ENCODE data around the gene OR52B6.
"Not testable (repeated sequence)": the region's sequence is repeated elsewhere in the genome, so short reads cannot be mapped to it uniquely, and the experiment has no call there.

The OR52B6 gene, protein sequence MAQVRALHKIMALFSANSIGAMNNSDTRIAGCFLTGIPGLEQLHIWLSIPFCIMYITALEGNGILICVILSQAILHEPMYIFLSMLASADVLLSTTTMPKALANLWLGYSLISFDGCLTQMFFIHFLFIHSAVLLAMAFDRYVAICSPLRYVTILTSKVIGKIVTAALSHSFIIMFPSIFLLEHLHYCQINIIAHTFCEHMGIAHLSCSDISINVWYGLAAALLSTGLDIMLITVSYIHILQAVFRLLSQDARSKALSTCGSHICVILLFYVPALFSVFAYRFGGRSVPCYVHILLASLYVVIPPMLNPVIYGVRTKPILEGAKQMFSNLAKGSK

GRCh38 chr11:5580577-5580976, at the start of gene OR52B6:
OR52B6 (plus strand) TSS chr11:5580877; CDS start chr11:5580877, 0 bp downstream.
- no peak for DNase-seq

GRCh38 chr11:5531053-5531831, 49.4 kb upstream of the OR52B6 start:
- no peak for DNase-seq

DNA sequence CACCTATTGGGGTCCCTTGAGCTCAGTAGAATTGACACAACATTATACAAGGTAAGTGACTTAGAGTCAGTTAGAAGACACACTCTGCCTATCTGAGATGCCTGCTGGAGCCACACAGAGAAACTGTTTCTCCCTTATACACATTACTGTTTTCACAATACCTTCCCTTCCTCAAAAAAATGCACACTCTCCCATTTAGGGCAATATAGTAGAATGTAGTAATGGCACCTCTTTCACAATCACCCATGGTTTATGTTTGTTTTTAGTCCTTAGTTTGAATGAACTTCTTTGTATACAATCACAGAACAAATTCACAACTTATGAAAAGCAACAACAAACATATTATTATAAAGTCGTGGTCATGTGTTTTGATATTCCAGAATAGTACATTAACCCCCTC, 46.6 kb upstream of the OR52B6 start:
- no peak for DNase-seq

- DNase-seq, result no peak
Observed at GRCh38 chr11:5536482-5536881, 44.2 kb upstream of the OR52B6 start.

GRCh38 chr11:5541427-5541826, 39.2 kb upstream of the OR52B6 start:
- DNase-seq, result no peak

GRCh38 chr11:5546457-5546856, 34.2 kb upstream of the OR52B6 start:
- no peak for DNase-seq

DNA sequence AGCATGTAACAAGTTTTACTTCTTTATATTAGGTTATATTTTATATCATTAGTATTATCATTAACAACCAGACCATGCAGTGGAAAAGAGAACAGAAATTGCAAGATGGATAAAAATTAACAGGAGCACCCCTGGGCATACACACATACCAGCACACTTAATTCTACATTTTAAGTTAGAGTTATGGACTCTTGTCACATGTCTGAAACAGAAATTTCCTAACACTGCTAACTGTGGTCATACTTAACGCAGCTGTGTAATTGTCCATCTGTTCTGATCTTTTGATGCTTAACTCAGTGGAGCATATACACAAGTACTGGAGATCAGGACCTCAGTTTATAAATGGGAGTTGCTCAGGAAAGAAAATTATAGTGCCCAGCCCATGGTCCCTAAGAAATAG, 32.7 kb upstream of the OR52B6 start:
- DNase-seq, result no peak

DNA sequence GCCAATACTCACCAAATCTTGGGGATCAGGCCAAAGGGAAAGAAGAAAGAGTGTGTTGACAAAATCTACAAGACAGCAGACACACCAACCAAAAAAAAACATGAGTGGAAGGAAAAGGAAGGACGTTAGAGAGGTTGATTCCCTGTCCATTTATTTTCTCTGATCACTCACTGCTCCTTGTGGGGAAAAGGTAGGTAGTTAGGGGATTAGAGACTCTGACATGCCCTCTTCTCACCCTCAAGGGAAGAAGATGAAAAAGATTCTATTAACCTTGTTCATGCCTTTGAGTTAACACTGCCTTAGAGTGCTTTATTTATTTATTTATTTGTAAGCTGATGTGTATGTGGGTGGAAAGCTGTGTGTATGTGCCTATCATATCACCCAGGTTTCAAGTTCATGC, 32.2 kb upstream of the OR52B6 start, which contains the start of gene OR52H1:
TSS of gene OR52H1 (minus strand) at position 101 of the 400 bp plus-strand sequence. CDS start 3,035 bp downstream, outside the sequence.
- no peak for DNase-seq

GRCh38 chr11:5550440-5551095, 30.1 kb upstream of the OR52B6 start:
- DNase-seq, result no peak

DNA sequence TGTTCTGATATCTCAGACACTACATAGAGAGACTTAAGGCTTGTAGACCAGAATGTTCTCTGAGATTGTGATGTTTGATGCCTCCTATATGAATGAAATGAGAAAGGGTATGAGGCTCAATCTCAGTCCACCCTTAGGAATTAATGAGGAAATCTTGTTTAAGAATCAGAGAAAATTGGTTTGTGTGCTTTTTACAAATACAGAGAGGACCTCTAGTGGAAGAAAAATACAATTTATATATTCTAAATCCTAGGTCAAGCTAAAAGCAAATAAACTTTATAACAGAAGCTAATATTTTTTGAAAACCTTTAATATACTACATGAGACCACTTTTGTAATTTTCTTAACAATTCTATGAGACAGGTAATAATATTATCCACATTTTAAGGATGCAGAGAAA, 27.3 kb upstream of the OR52B6 start:
- DNase-seq, result peak; percentile 30 to 38

DNA sequence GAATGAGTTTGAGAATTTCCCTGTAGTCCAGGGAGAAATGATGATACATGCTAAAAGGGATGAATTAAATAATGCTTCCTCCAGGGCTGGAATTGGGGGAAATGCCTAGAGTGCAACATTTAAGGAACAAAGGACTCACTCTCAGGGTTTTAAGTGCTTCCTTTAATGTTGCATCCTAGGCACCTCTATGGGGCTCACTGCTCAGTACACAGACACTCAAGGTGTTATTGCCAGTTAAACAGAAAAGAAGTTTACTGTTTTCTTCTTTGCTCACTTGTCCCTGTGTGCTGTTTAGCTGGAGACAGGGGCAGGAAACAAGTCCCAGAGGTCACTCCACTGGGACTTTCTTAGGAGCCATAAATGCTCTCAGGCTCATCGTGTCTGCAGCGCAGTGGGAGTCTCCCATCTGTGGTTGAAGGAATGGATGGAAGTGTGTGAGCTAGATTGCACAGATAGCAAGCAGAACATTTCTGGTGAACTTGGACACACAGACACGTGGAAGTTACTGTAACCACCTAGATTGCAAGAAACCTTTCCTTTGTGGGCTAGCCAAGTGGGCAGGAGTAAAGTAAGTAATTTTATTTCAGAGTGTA, 24.0 kb upstream of the OR52B6 start:
- no peak for DNase-seq

DNA sequence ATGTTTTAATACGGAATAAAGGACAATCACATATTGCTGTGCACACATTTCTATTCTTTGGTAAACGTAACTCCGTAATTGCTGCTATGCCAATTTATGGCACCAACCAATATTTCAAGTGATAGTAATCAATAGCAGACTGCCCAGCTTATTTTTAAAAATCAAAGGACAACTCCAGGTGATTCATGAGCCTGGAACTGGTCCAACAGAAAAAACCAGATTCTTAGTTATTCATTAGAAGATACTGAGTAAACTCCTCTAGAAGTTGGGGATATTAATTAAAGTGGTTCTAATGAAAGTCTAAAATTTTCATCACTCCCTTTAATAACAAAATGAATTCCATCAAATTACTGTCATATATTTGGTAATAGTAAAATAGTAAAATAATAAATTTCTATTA, 22.9 kb upstream of the OR52B6 start:
- DNase-seq, result no peak

- DNase-seq, result peak; percentile 26 to 35
Observed at GRCh38 chr11:5564259-5565019, 16.2 kb upstream of the OR52B6 start.

DNA sequence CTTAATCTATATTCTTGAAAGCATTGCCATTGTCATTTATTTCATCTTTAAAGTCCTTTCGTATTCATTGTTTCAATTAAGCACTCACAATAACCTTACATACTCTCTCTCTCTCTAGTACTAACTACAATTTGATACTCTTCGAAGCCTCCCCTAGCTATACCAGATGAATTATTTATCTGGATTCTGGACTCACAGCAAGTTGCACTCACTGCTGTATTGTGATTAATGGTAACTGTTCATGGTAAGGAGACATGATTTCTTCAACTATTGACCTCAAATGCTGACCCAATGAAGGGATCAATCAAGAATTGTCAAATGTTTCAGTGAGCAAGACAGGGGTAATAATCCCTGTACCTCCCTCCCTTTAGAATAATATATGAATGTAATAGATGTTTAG, 6.0 kb upstream of the OR52B6 start:
- no peak for DNase-seq

- DNase-seq, result no peak
Observed at GRCh38 chr11:5575152-5575551, 5.5 kb upstream of the OR52B6 start.

DNA sequence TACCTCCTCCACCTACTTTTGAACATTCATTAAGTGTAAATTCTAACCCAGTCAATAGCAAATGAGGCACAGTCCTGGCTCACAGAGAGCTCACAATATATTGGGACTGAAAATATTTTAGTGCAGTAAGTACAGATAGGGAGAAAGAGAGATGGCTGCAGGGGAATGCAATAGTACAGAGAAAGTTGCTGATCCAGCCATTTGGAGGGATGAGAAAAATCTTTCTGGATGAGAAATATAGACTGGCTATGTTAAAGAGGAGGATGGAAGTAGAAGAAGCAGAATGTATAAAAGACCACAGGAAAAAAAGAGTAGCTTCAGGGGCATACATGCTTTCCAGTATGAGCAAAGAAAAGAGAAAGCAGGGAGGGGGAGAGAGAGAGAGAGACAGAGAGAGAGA, 3.6 kb upstream of the OR52B6 start:
- no peak for DNase-seq

- DNase-seq, result no peak
Observed at GRCh38 chr11:5581014-5581413, 337 bp downstream of the OR52B6 start.

GRCh38 chr11:5584458-5584857, 3.8 kb downstream of the OR52B6 start:
- DNase-seq, result not testable (repeated sequence)

DNA sequence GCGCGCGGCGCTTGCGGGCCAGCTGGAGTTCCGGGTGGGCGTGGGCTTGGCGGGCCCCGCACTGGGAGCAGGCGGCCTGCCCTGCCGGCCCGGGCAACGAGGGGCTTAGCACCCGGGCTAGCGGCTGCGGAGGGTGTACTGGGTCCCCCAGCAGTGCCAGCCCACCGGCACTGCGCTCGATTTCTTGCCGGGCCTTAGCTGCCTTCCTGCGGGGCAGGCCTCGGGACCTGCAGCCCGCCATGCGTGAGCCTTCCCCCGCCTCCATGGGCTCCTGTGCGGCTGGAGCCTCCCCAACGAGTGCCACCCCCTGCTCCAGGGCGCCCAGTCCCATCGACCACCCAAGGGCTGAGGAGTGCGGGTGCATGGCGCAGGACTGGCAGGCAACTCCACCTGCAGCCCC, 9.2 kb downstream of the OR52B6 start:
- not testable (repeated sequence) for DNase-seq

DNA sequence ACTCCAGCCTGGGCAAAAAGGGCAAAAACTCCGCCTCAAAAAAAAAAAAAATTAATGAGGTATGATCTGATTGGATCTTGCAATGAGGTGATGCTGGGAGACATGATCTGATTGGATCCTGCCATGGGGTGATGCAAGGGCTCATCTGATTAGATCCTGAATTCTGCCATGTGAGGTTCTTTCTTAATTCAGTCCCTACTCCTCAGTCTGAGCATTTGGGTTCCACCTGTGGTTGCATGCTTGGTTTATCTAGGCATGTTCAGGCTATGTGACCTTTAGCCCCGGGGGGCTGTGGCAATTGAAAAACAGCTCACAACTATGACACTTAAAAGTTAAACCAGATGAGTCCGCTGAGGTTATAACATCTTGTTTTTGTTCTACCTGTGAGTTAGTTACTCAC, 10.9 kb downstream of the OR52B6 start:
- no peak for DNase-seq

DNA sequence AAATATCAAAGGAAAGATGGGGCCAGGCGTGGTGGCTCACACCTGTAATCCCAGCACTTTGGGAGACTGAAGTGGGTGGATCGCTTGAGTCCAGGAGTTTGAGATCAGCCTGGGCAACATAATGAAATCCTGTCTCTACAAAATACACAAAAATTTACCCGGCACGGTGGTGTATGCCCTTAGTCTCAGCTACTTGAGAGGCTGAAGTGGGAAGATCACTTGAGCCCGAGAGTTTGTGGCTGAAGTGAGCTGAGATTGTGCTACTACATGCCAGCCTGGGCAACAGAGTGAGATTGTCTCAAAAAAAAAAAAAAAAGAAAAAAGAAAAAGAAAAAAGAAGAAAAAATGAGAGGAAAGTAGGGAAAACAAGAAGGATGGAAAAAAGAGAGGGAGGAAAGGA, 11.9 kb downstream of the OR52B6 start:
- DNase-seq, result no peak

- no peak for DNase-seq
Observed at GRCh38 chr11:5593146-5593545, 12.5 kb downstream of the OR52B6 start.
